Ascending aorta (tissue), 2 donors: Measurements from ENCODE around the gene PLOD2. TPM values are rescaled to one million over a fixed set of nuclear protein-coding genes. Genes with fewer than 3 reads are reported as not detected.

ENCODE experiments used
- DNase-seq, 2 donors: peaks; one replicate each; pipeline ENCODE4 v3.0.0-alpha.2; 2019; ENCODE audit warnings: low spot score in 2 of 2
- H3K27ac ChIP-seq, 2 donors: fragments of 200-600 bp; sonication (generic); one replicate each; pipeline ENCODE4 v1.5.1; 2016 to 2017; ENCODE audit warnings: mild to moderate bottlenecking in 1 of 2
- H3K27me3 ChIP-seq: fragments of 200-600 bp; sonication (generic); one replicate; pipeline ENCODE4 v1.5.1; 2017
- H3K36me3 ChIP-seq, 2 donors: fragments of 200-600 bp; sonication (generic); one replicate each; pipeline ENCODE4 v1.5.1; 2016
- H3K4me1 ChIP-seq, 2 donors: fragments of 200-600 bp; sonication (generic); one replicate each; pipeline ENCODE4 v1.5.1; 2016 to 2017; ENCODE audit warnings: mild to moderate bottlenecking in 1 of 2
- H3K4me3 ChIP-seq, 2 donors: fragments of 200-600 bp; sonication (generic); one replicate each; pipeline ENCODE4 v1.5.1; 2016 to 2017; ENCODE audit warnings: mild to moderate bottlenecking in 1 of 2
- H3K9me3 ChIP-seq, 2 donors: fragments of 200-600 bp; sonication (generic); one replicate each; pipeline ENCODE4 v1.5.1; 2016
- CTCF ChIP-seq, 3 experiments: fragments of 200-600 bp in 2 of 3; fragments of 450-650 bp in 1 of 3; sonication (generic) in 2 of 3; IDR thresholded peaks; one replicate each; pipeline ENCODE4 v1.5.1; 2016 to 2019; ENCODE audit warnings: antibody characterized with exemption in 3 of 3, mild to moderate bottlenecking in 1 of 3, moderate library complexity in 1 of 3
- intact Hi-C: fragments of 100-400 bp; cut with DNase I; formaldehyde crosslinking; loops from one replicate; pipeline ENCODE4 v1.15.1; 2023
- total RNA-seq: library from RNA; depleted of rRNA; stranded (reverse); fragments of >200 nt; gene quantifications from one replicate; pipeline ENCODE4 v1.1.0, GENCODE V29; 2016

The PLOD2 gene
- total RNA-seq, 1 donor from 2014 or later = 41.3 TPM

GRCh38 chr3:146101538-146101937 is 59.4 kb downstream of the PLOD2 start:
- Histone ChIP-seq H3K4me1 (no peaks in the 10 kb centered on the region), H3K27ac (peak overlapping the region in 1 of 2 donors; percentile 7), H3K4me3 (no peak overlapping the region), H3K27me3 (no peaks in the 10 kb centered on the region), H3K9me3 (no peaks in the 10 kb centered on the region), H3K36me3 (peaks cover 7 to 11% of the 10 kb centered on the region in 2 donors)
- intact Hi-C loops = loop anchor here (10.0 kb wide), 1 partner anchor 567 kb away; no protein-coding TSS in a partner anchor
- no peak for DNase-seq
- TF ChIP-seq CTCF (IDR thresholded peaks at IDR 0.05) = no peak

GRCh38 chr3:146100825-146101444 is 60.0 kb downstream of the PLOD2 start:
- peaks cover 7 to 11% of the 10 kb centered on the region in 2 donors for H3K36me3 ChIP-seq
- TF ChIP-seq CTCF (IDR thresholded peaks at IDR 0.05) = no peak
- no peak overlapping the region for H3K4me3 ChIP-seq
- H3K9me3 ChIP-seq = no peaks in the 10 kb centered on the region
- intact Hi-C loops = loop anchor here (10.0 kb wide), 1 partner anchor 566 kb away; no protein-coding TSS in a partner anchor
- H3K4me1 ChIP-seq = no peaks in the 10 kb centered on the region
- H3K27me3 ChIP-seq = no peaks in the 10 kb centered on the region
- peak overlapping the region in 1 of 2 donors; percentile 25 for H3K27ac ChIP-seq
- no peak for DNase-seq

- DNase-seq = no peak
- Histone ChIP-seq H3K27ac (peak overlapping the region; percentile 47 to 53), H3K4me3 (no peak overlapping the region), H3K4me1 (no peaks in the 10 kb centered on the region), H3K36me3 (peaks cover 7 to 11% of the 10 kb centered on the region in 2 donors), H3K27me3 (no peaks in the 10 kb centered on the region), H3K9me3 (no peaks in the 10 kb centered on the region)
- no peak for TF ChIP-seq CTCF (IDR thresholded peaks at IDR 0.05)
- intact Hi-C loops = loop anchor here (10.0 kb wide), 1 partner anchor 565 kb away; no protein-coding TSS in a partner anchor
Observed at GRCh38 chr3:146100180-146100579, 60.8 kb downstream of the PLOD2 start.

- TF ChIP-seq CTCF (IDR thresholded peaks at IDR 0.05) = no peak
- Histone ChIP-seq H3K36me3 (peaks cover 7 to 11% of the 10 kb centered on the region in 2 donors), H3K4me3 (no peak overlapping the region), H3K9me3 (no peaks in the 10 kb centered on the region), H3K27ac (peak overlapping the region; percentile 47 to 53), H3K27me3 (no peaks in the 10 kb centered on the region), H3K4me1 (no peaks in the 10 kb centered on the region)
- no peak for DNase-seq
- intact Hi-C loops = no loop called here
Observed at GRCh38 chr3:146099316-146099715, 61.7 kb downstream of the PLOD2 start.

- no peak for TF ChIP-seq CTCF (IDR thresholded peaks at IDR 0.05)
- intact Hi-C loops = no loop called here
- no peaks in the 10 kb centered on the region for H3K9me3 ChIP-seq
- H3K27ac ChIP-seq = peak overlapping the region in 1 of 2 donors; percentile 34
- H3K36me3 ChIP-seq = peaks cover 0 to 2% of the 10 kb centered on the region in 2 donors
- peaks cover 0 to 2% of the 10 kb centered on the region in 2 donors for H3K4me1 ChIP-seq
- H3K27me3 ChIP-seq = no peaks in the 10 kb centered on the region
- DNase-seq = no peak
- no peak overlapping the region for H3K4me3 ChIP-seq
Observed at GRCh38 chr3:146093896-146094295, 67.1 kb downstream of the PLOD2 start.
